Nephron (organoid): ENCODE results near the gene SPATA46.

Experiments
- H3K27ac Mint-ChIP-seq, 3 experiments: 2 replicates each; pipeline ENCODE4 v1.8.0; 2020; ENCODE audit warnings: mixed read lengths in 3 of 3, mild to moderate bottlenecking in 2 of 3, moderate library complexity in 1 of 3
- H3K27me3 Mint-ChIP-seq: 2 replicates; pipeline ENCODE4 v1.8.0; 2021; ENCODE audit warnings: low read depth, mild to moderate bottlenecking, moderate library complexity, mixed read lengths
- H3K36me3 Mint-ChIP-seq: 2 replicates; pipeline ENCODE4 v1.8.0; 2020; ENCODE audit warnings: low read depth, mixed read lengths
- H3K4me1 Mint-ChIP-seq: 2 replicates; pipeline ENCODE4 v1.8.0; 2020; ENCODE audit warnings: mixed read lengths
- H3K4me3 Mint-ChIP-seq, 3 experiments: 2 replicates each; pipeline ENCODE4 v1.8.0; 2020; ENCODE audit warnings: mild to moderate bottlenecking in 3 of 3, mixed read lengths in 3 of 3, moderate library complexity in 2 of 3
- H3K9me3 Mint-ChIP-seq: 2 replicates; pipeline ENCODE4 v1.8.0; 2020; ENCODE audit warnings: mixed read lengths
- TF ChIP-seq, protein P1 (sequence below), 3 experiments: fragments of 200-600 bp; sonication (generic); IDR thresholded peaks; one replicate each; pipeline ENCODE4 v1.5.0; 2021; ENCODE audit warnings: antibody characterized with exemption in 3 of 3; ENCODE audit not compliant: unreplicated experiment in 3 of 3

The SPATA46 gene

DNA sequence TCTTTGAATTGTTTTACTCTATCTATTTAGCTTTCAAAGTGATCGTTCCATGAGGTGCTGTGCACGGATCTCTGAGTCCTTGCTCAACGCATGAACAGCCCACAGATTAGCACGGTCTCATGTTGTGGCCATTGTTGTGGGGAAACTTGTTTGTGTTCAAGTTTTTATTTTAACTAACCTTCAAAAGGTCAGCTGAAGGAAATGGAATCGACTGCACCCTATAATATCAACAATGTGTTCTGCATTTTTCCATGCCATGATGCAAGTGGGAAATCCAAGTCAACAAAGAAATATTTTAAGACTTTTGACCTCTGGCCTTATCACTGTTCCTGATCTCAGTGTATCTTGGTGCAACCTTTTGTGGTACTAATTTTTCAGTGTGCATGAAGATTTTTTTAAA, 29.1 kb upstream of the SPATA46 start:
- H3K27ac Mint-ChIP-seq: no peak overlapping the region
- H3K27me3 Mint-ChIP-seq: peaks cover 6% of the 10 kb centered on the region
- no peaks in the 10 kb centered on the region for H3K36me3 Mint-ChIP-seq
- TF ChIP-seq, protein P1, sequence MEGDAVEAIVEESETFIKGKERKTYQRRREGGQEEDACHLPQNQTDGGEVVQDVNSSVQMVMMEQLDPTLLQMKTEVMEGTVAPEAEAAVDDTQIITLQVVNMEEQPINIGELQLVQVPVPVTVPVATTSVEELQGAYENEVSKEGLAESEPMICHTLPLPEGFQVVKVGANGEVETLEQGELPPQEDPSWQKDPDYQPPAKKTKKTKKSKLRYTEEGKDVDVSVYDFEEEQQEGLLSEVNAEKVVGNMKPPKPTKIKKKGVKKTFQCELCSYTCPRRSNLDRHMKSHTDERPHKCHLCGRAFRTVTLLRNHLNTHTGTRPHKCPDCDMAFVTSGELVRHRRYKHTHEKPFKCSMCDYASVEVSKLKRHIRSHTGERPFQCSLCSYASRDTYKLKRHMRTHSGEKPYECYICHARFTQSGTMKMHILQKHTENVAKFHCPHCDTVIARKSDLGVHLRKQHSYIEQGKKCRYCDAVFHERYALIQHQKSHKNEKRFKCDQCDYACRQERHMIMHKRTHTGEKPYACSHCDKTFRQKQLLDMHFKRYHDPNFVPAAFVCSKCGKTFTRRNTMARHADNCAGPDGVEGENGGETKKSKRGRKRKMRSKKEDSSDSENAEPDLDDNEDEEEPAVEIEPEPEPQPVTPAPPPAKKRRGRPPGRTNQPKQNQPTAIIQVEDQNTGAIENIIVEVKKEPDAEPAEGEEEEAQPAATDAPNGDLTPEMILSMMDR (IDR thresholded peaks at IDR 0.05; ENCODE audit: unreplicated experiment in 3 of 3): no peak
- no peaks in the 10 kb centered on the region for H3K4me1 Mint-ChIP-seq
- H3K4me3 Mint-ChIP-seq: no peak overlapping the region
- H3K9me3 Mint-ChIP-seq: no peaks in the 10 kb centered on the region

DNA sequence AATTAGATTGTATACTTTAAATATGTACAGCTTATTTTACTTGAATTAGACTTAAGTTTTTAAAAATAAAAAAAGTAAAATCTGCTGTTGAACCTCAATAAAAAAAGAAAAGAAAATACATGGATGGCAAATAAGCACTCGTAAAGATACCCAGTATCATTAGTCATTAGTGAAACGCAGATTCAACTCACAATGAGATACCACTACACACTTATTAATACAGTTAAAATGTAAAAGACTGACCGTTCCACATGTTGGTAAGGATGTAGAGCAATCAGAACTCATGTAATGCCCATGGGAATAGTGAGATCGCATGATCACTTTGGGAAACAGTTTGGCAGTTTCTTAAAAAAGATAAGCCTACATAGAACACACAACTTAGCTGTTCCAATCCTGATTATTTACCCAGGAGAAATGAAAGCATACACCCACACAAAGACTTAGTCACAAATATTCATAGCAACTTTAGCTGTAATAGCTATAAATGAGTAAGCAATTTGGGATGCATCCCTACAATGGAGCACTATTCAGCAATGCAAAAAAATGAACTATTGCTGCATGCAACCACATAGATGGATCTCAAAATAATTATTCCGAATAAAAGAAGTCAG, 28.0 kb upstream of the SPATA46 start:
- Mint-ChIP-seq H3K4me1 (no peaks in the 10 kb centered on the region), H3K36me3 (no peaks in the 10 kb centered on the region), H3K27me3 (peaks cover 6% of the 10 kb centered on the region), H3K27ac (no peak overlapping the region), H3K9me3 (no peaks in the 10 kb centered on the region), H3K4me3 (no peak overlapping the region)
- TF ChIP-seq, protein P1 (IDR thresholded peaks at IDR 0.05; ENCODE audit: unreplicated experiment in 3 of 3): no peak

DNA sequence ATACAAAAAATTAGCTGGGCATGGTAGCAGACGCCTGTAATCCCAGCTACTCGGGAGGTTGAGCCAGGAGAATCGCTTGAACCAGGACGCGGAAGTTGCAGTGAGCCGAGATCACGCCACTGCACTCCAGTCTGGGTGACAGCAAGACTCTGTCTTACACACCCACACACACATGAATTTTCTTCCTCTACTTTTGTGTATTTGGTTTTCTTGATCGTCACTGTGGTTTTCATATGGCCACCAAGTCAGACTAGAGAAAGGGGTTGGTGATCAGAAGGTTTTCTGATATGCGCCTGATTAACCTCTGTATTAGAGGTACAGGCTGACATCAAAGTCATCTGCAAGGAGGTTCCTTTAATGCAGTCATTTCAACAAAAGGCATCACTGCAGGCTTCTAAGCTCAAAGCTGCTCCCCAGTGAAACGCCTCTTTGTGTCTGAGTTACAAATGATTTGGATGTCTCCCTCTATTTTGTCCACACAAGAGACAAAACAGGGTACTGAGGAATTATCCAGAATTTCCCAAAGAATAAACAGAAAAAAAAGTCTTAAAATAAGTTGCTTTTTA, 24.2 kb upstream of the SPATA46 start:
- TF ChIP-seq, protein P1 (IDR thresholded peaks at IDR 0.05; ENCODE audit: unreplicated experiment in 3 of 3): no peak
- Mint-ChIP-seq H3K9me3 (no peaks in the 10 kb centered on the region), H3K4me3 (no peak overlapping the region), H3K27me3 (peaks cover 14% of the 10 kb centered on the region), H3K27ac (no peak overlapping the region), H3K36me3 (no peaks in the 10 kb centered on the region), H3K4me1 (peaks cover 11% of the 10 kb centered on the region)

DNA sequence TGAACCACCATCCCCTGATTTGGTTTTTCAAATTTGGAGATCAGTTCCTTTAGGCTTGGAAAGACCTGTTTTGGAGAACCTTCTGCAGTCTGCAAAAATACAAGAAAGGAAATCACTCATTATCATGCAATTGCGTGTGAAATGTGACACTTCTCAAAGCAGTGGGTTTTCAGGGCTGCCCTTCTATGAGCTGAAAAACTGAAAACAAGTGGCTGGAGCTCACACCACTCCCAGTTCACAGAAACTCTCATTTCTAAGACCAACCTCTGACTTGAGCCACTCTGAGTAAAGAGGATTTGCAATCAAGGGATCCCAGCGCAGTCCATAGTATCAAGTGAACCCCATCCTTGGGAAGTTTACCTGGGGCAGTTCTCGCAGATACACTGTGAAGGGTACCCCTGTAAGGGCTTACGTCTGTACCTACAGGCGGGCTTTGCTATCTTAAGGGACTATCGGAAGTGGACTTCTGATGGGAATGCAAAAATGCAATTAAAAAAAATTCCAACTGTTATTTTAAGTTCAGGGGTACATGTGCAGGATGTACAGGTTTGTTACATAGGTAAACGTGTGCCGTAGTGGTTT, 22.4 kb upstream of the SPATA46 start:
- Mint-ChIP-seq H3K27me3 (peaks cover 15% of the 10 kb centered on the region), H3K4me3 (no peak overlapping the region), H3K4me1 (peaks cover 11% of the 10 kb centered on the region), H3K9me3 (no peaks in the 10 kb centered on the region), H3K36me3 (no peaks in the 10 kb centered on the region), H3K27ac (no peak overlapping the region)
- TF ChIP-seq, protein P1 (IDR thresholded peaks at IDR 0.05; ENCODE audit: unreplicated experiment in 3 of 3): no peak

DNA sequence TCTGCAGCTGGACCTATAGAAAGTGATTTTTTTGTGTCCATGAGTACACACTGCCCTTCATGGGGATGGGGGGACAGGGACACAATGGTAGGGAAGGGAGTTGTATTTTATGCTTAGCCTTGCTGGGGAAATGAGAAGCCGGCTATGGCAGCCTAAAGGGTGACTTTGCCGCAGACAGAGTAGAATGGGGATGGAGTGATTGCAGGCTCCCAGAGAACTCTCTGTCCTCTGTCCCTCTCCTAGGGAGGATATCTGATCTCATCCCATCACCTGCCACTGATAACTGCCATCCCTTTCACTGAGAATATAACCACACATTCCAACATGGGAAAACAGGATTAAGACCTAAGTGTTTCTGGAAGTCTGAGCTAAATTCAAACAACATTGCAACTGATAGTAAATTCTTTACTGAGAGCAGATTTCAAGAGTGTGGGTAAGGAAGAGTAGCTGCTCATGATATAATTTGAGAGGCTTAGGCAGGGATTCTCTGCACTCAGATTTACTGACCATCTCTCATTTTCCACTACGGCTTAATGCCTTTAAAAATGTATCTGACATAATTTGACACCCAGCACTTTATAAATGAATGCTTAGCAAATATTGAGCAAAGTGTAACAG, 21.4 kb upstream of the SPATA46 start:
- Mint-ChIP-seq H3K36me3 (no peaks in the 10 kb centered on the region), H3K9me3 (no peaks in the 10 kb centered on the region), H3K4me3 (no peak overlapping the region), H3K4me1 (peaks cover 11% of the 10 kb centered on the region), H3K27me3 (peaks cover 15% of the 10 kb centered on the region), H3K27ac (no peak overlapping the region)
- TF ChIP-seq, protein P1 (IDR thresholded peaks at IDR 0.05; ENCODE audit: unreplicated experiment in 3 of 3): no peak
